Measurements from ENCODE around the gene THSD4. TPM values are rescaled to one million over a fixed set of nuclear protein-coding genes. Genes with fewer than 3 reads are reported as not detected.
A peak's percentile ranks its signal among the peaks of the same experiment; 100 is the strongest.
"Not testable (repeated sequence)": the region's sequence is repeated elsewhere in the genome, so short reads cannot be mapped to it uniquely, and the experiment has no call there.

THSD4 gene
- total RNA-seq, 1 donor, result under 0.01 TPM

DNA sequence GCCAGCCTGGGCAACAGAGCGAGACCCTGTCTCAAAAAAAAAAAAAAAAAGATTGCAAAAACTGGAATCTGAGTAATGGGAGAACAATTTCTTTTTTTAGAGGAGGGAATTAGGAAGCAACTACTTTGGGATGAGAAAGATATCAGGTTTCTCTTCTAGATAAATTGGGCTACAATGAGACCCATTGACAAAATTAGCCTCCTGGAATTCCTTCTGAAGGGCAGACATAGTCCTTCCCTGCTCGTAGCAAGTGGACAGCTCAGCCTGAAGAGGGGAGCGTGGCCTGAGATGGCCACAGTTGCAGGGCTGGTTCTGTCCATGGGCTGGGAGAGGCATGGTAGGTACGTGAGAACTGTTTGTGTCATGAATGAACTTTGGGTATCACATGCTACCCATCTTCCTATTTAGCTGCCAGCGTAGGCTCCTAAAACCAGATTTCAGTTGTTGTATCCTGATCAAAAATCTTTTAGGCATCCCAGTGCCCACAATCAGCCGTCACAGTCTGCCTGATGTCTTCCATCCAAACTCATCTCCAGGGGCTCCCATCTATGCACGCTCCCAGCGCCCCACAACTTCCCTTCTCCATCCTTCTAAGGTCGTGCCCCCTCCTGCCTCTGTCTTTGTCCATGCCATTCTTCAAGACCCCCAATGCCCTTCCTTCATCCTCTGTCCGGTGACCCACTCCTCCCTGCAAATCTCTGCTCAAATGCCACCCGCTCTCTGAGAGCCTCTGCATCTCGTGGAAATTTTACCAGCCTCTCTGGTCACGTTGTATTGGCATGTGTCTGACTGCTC, 603.0 kb downstream of the THSD4 start:
- DNase-seq (ENCODE audit: low read depth in 2 of 3, low spot score in 2 of 3), result no peak

- no peak for DNase-seq (ENCODE audit: low read depth in 2 of 3, low spot score in 2 of 3)
Measured at GRCh38 chr15:71723344-71723743, 608.1 kb downstream of the THSD4 start.

DNA sequence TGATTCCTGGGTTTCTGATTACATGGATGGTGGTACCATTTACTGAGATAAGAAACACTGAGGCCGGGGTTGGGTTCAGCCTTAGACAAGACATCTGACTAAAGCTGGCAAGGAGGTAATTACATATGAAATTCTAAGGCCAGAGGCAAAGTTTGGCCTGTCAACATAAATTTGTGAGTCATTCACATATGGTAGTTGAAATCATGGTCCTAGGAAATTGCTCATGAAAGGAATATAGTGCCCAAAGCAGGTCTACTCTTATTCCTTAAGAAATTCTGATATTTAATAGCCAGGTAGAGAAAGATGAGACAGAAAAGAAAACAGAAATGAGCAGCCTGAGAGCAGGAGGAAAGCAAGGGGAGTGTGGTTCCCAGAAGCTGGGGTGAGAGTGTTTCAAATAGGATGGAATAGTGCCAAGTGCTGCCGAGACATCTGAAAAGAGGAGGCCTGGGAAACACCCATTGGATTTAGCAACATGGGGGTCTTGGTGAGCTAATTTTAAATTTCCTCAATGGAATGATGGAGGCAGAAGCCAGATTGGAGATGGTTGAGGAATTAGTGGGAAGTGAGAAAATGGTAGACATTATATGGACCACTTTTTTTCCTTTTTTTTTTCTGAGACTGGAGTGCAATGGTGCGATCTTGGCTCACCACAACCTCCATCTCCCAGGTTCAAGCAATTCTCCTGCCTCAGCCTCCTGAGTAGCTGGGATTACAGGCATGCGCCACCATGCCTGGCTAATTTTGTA, 610.1 kb downstream of the THSD4 start:
- not testable (repeated sequence) for DNase-seq (ENCODE audit: low read depth in 2 of 3, low spot score in 2 of 3)

DNA sequence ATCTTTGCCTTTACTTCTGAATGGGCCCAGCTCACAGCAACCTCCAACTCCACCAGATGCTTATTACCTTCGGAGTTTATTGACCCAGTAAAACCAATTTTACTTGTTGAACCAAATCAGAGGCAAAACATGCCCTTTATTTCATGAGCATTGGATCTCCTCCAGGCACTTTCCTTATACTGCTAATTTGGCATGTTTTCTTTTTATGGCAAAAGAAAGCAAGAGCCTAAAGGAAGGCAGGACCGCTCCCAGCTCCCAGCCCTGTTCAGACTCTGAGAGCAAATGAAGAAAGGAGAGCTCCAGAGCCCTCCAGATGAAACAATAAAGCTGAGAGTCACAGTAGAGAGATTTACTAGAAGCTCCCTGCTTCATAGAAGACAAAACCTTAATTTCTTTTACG, 613.6 kb downstream of the THSD4 start:
- no peak for DNase-seq (ENCODE audit: low read depth in 2 of 3, low spot score in 2 of 3)

GRCh38 chr15:71729319-71729718, 614.0 kb downstream of the THSD4 start:
- DNase-seq (ENCODE audit: low read depth in 2 of 3, low spot score in 2 of 3), result no peak

DNA sequence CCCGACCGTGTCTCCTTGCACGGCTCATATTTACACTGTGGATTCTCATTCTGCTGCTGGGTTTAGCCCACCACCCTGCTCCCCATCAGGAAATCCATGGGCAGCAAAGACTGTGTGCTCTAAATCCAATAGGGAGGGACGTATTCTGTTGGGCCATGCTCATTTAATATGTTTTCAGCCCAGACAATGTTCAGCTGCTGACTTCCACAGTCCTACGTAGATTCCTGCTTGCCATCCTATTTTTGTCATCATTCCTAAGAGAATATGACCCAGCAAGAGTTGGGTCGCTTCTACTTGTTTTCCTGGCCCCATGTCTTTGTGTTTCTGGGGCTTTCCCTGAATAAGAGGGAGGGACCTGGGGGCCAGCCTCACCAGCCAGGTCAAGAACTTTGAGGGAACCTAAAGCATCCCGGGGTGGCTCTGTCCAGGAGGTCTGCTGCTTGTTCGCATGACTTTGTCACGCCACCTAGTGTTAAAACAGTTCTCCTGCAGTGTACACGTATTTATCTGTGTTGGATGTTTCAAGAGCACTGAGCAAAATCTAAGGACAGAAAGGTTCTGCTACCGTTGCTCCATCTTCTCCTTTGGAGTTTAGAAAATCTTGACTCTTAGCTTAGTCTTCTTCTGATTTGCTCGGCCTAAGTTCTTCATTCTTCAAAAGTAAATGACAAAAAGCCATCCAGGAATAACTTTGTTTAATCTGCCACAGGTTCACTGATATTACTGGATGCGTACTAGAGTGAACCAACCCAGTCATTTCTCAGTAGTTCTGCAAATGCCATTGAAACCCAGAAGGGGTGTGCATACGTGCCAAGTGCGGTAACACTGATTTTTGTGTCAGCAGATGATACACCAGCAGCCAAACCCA, 615.2 kb downstream of the THSD4 start:
- DNase-seq (ENCODE audit: low read depth in 2 of 3, low spot score in 2 of 3), result peak in 2 of 3 donors; percentile 34 to 64

DNA sequence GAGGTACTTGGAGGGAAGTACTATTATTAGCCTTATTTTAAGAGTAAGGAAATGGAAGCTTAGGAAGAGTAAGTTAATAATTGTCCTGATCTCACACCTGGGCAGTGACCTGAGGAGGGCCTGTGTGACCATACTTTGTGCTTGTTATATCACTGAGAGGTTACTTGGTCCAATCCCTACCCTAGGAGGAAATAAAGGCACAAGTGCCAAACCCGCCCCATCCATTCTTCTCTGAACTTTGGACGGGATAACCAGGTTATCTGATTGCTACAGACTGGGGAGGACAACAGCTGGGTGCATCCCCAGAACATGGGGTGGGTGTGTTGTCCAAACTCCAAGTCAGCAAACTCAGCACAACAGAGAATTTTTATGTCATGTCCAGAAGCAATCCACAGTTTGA, 617.4 kb downstream of the THSD4 start:
- DNase-seq (ENCODE audit: low read depth in 2 of 3, low spot score in 2 of 3), result no peak

- DNase-seq (ENCODE audit: low read depth in 2 of 3, low spot score in 2 of 3), result no peak
Measured at GRCh38 chr15:71733122-71733521, 617.9 kb downstream of the THSD4 start.

DNA sequence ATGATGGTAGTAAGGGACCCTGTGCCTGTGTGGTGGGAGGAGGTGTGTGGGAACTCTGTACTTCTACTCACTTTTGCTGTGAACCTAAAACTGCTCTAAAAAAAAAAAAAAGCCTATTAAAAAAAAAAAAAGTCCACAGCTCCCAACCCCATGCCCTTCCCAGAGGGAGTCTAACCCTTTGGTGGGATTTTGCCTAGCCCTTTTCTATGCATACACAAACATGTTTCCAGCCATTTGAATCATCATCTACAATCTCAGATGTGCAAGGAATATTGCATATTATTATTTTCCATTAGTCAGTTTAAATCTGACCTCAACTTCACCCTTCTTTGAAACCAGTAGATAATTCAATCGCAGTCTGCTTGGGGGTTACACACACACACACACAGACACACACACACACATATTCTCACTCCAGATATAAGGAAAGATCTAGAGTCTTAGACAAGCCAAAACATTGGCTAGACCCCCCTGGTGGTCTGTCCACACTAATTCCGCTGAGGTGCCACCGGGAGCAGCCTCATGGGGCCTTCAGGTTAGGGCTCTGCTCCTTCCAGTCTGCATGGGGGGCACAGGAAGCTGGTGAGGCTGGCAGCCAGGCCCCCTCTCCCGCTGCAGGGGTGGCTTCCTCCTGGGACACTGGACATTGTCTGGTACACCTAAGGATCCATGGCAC, 619.6 kb downstream of the THSD4 start:
- no peak for DNase-seq (ENCODE audit: low read depth in 2 of 3, low spot score in 2 of 3)

- no peak for DNase-seq (ENCODE audit: low read depth in 2 of 3, low spot score in 2 of 3)
Measured at GRCh38 chr15:71735385-71735757, 620.1 kb downstream of the THSD4 start.

- DNase-seq (ENCODE audit: low read depth in 2 of 3, low spot score in 2 of 3), result no peak
Measured at GRCh38 chr15:71736286-71736947, 621.1 kb downstream of the THSD4 start.

DNA sequence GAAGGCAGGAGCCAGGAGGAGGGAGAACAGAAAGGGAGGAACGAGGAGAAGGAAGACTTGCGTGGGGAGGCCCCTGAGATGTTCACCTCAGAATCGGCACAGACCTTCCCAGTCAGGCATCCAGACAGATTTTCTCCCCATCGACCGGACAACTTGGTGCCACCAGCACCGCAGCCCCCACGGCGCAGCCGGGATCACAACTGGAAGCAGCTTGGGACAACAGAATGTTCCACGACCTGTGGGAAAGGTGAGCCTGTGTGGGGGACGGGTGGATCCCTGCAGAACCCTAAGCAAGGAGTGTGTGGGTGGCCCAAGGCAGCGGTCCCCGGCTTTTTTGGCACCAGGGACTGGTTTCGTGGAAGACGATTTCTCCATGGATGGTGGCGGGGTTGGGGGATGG, 622.5 kb downstream of the THSD4 start:
- DNase-seq (ENCODE audit: low read depth in 2 of 3, low spot score in 2 of 3), result no peak

DNA sequence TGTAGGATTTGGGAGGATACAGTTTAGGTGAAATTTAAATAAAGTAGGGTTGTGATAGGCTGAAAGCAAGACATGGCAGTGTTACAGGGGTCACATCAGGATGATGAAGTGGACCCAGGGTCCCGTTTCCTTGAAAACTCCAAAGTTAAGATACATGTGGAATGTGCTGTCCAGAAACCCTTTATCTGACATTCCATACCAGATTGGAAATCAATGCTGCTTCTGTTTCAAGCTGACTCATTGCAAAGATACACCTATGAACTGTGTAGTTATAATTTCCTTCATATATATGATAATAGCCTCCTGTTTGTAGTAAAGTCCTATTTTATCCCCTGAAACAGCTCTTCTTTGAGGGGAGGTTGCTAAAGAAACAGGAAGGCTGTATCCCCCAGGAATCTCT, 624.1 kb downstream of the THSD4 start:
- DNase-seq (ENCODE audit: low read depth in 2 of 3, low spot score in 2 of 3), result no peak

DNA sequence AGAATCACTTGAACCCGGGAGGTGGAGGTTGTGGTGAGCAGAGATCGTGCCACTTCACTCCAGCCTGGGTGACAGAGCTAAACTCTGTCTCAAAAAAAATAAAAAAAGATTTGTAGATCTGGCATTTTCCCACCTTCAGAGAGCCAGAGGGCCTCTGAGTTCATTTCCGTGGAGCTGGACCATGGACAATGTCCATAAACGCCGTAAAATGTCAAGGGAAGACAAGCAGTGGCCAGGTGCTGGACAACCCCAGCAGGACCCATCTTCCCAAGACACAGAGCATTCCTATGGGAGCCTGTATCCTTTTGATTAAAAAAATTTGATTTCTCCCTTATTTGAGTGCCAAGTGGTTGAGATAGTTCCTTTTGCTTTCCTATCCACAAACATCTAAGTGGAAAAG, 627.7 kb downstream of the THSD4 start:
- no peak for DNase-seq (ENCODE audit: low read depth in 2 of 3, low spot score in 2 of 3)

- DNase-seq (ENCODE audit: low read depth in 2 of 3, low spot score in 2 of 3), result peak; percentile 18 to 79 (median 52)
Measured at GRCh38 chr15:71743861-71744382, 628.7 kb downstream of the THSD4 start.

DNA sequence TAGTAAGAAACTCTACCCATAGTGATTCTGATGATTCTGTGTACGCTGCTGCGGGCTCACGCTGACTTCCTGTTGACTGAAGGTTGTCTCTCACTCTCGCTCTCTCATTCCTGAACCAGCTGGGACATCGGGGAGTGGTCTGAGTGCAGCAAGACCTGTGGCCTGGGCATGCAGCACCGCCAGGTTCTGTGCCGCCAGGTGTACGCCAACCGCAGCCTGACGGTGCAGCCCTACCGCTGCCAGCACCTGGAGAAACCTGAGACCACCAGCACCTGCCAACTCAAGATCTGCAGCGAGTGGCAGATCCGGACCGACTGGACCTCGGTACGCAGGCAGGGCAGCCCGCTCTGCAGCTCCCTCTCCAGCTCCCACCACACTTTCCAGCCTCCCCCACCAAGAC, 631.4 kb downstream of the THSD4 start:
- no peak for DNase-seq (ENCODE audit: low read depth in 2 of 3, low spot score in 2 of 3)

GRCh38 chr15:71747128-71748083, 632.1 kb downstream of the THSD4 start:
- no peak for DNase-seq (ENCODE audit: low read depth in 2 of 3, low spot score in 2 of 3)

GRCh38 chr15:71748293-71748718, 633.0 kb downstream of the THSD4 start:
- no peak for DNase-seq (ENCODE audit: low read depth in 2 of 3, low spot score in 2 of 3)

- no peak for DNase-seq (ENCODE audit: low read depth in 2 of 3, low spot score in 2 of 3)
Measured at GRCh38 chr15:71749500-71749899, 634.2 kb downstream of the THSD4 start.

Measured in hematopoietic multipotent progenitor cell (in vitro differentiated cells).